Measurements from ENCODE around the gene CKS1B.

Gene CKS1B

GRCh38 chr1:155003227-155003765 lies 28.8 kb downstream of the CKS1B start:
- peak; percentile 63 to 79 for DNase-seq

GRCh38 chr1:155003766-155004351 lies 29.4 kb downstream of the CKS1B start:
- peak; percentile 48 to 77 for DNase-seq

- DNase-seq, result peak in 1 of 2 experiments; percentile 75
Observed at GRCh38 chr1:155004352-155005075, 30.0 kb downstream of the CKS1B start.

GRCh38 chr1:155005076-155006011 lies 30.9 kb downstream of the CKS1B start:
- no peak for DNase-seq

- peak in 1 of 2 experiments; percentile 63 for DNase-seq
Observed at GRCh38 chr1:155006601-155007101, 32.2 kb downstream of the CKS1B start.

- no peak for DNase-seq
Observed at GRCh38 chr1:155007251-155007828, 32.9 kb downstream of the CKS1B start.

DNA sequence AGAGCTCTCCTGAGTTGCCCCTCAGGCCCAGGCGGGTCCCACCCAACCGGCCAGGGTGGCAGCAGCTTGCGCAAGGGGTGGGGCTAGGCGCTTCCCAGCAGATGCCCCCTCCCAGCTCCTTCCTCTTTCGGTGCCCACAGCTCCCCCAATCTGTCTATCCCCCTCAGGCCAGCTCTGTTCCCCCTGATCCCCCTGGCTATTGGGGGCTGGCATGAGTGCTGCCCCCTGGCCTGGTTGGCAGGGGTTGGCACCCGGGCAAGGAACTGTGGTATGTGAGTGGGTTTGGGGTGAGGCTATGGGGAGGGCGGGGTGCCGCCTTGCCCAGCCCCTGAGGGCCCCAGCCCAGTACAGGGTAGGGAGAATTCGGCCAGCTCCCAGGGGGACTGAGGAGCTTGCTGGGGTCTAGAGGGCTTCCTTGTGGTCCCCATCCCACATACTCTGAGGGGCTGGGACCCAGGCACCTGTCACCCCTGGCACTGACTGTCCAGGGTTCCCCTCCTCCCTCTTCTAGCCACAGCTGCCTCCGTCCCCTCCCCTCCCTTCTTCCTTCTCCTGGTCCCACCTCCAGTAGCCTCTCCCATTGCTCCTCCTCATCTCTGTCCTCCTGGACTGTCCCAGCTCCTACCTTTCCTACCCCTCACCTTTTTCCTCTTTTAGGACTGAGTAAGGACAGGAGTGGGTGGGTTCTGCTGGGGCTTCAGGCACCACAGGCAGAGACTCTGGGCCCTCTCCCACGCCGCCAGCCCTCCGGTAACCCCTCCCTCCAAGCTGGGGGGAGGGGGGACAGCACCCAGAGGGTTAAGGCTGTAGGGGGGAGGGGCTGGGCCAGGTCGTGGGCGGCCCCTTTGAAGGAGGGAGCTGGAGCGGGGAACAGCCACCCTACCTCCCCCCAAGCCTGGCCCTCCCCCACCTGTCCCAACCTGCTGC lies 33.8 kb downstream of the CKS1B start:
- no peak for DNase-seq

GRCh38 chr1:155009221-155009711 lies 34.8 kb downstream of the CKS1B start:
- no peak for DNase-seq

DNA sequence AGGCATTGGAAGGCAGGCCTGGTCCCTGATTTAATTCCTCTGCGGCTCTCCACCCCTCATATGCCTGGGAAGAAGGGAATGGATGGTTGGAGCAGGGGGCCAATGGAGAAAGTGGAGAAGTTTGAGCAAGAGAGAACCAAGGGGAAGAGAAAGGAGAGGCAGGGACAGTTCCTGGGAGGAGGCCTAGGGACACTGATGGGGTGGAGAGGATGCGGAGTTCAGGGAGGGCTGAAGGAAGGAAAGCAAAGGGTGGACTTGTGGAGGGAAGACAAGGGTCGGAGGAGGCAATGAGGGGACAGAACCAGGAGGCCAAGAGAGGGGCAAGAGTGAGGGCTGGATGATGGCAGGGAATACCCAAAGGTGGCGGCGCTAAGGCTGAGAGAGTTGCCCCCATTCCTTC lies 35.3 kb downstream of the CKS1B start:
- no peak for DNase-seq

- DNase-seq, result no peak
Observed at GRCh38 chr1:155010211-155010918, 35.9 kb downstream of the CKS1B start.

GRCh38 chr1:155011004-155011416 lies 36.5 kb downstream of the CKS1B start:
- no peak for DNase-seq

DNA sequence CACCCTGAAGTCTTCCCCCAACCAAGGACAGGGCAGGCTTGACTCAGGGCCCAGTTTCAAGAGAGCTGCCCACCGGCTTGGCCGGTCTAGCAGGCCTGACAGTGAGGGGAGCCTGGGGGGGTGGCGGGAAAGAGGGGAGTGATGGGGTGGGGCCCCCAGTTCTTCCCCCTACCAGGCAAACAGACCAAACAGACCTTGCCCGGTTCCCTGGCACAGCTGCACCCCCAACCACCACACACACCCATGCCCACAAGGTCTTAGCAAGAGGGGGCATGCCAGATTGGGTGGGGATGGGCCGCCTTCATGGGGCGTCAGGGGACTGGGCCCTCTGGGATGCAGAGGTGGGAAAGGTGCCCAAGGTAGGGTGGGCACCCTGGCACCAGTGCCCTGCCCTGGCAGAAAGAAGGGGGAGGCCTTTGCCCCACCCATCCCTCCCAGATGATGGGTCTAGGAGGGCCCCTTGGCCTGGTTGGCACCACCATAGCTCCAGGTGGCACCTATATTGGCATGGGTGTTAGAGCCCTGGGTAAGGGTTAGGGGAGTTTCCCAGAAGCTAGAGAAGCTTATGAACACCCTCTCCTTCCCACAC lies 37.0 kb downstream of the CKS1B start:
- DNase-seq, result no peak

- peak; percentile 54 to 77 for DNase-seq
Observed at GRCh38 chr1:155012026-155012546, 37.6 kb downstream of the CKS1B start.

DNA sequence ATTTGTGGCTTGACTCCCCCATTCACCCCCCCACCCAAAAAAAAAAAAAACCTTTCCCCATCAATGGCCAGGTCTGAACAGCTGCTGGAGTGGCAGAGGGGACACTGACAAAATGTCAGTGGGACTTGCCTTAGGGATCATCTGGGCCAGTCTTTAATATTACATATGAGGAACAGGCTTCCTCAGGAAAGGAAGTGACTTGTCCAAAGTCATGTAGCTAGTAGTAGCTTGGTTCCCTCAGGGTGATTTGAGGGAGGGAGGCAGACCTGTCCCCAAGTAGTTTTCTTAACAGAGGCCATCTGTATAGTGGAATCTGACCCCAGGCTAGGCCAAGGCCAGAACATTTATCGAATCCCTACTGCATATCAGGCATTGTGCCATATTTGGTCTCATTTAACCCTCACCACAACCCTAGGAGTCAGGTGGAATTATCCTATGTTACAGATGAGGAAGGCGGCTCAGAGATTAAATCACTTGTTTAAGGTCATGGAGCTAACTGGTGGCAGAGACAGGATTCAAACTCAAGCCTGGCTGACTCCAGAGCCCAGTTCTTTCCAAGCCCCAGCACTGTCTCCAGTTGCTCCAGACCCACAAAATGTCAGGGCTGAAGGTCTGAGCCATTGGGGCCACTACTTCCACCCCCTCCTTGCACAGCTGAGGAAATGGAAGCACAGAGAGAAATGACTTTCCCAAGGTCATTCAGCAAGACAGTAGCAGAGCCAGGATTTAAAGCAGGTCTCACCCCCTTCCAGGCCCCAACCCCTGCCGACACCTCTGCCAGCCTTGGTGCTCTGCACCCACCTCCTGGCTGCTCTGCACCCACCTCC lies 38.5 kb downstream of the CKS1B start:
- no peak for DNase-seq

DNA sequence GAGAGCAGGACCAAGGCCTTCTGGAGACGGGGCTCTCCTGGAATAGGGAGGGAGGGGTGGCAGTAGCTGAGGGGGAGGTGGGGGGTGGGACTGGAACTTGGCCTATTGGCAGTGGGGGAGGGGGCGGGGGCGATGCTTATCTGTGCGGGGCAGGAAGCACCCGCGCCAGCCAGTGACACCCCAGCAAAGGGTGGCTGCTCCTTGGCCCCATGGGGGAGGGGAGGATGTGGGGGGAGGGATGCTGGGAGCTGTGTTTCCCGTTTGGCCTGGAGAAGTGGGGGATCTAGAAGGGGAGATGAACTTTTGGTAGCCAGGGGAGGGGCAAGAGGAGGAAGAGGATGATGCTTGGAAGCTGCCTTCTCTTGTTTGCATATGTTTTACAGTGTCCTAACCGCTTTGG lies 39.2 kb downstream of the CKS1B start:
- DNase-seq, result peak in 1 of 2 experiments; percentile 44

- no peak for DNase-seq
Observed at GRCh38 chr1:155014709-155015508, 40.4 kb downstream of the CKS1B start.

- DNase-seq, result no peak
Observed at GRCh38 chr1:155015527-155016230, 41.2 kb downstream of the CKS1B start.
